Ishikawa (cell line): ENCODE data around the gene NPAS3.

Experiments
- CEBPB ChIP-seq: IDR thresholded peaks from 2 replicates; pipeline ENCODE4 v1.6.1; 2012
- EP300 ChIP-seq: IDR thresholded peaks from 2 replicates; pipeline ENCODE4 v1.6.1; 2012; ENCODE audit warnings: borderline replicate concordance
- TF ChIP-seq, protein P1 (sequence below): IDR thresholded peaks from 2 replicates; pipeline ENCODE4 v1.6.1; 2012; ENCODE audit warnings: low read depth, mild to moderate bottlenecking

DNA sequence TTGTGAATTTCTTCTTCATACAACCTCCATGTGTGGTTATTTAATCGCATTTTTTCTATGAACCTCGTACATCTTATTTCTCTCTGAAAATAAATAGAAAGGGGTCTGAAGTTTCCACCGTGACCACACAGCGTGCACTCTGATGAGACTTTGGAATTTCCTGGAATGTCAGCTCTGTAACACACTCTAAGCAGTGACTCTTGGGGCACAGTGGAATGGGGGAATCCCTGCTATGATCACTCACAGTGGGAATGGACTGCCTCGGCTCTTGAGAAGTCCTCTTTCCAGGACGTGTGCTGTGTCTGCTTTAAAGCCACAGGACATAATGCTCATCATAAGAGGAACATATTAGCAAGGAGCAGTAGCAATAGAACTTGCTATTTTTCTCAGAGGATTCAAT, 596.0 kb downstream of the NPAS3 start:
- TF ChIP-seq, protein P1, sequence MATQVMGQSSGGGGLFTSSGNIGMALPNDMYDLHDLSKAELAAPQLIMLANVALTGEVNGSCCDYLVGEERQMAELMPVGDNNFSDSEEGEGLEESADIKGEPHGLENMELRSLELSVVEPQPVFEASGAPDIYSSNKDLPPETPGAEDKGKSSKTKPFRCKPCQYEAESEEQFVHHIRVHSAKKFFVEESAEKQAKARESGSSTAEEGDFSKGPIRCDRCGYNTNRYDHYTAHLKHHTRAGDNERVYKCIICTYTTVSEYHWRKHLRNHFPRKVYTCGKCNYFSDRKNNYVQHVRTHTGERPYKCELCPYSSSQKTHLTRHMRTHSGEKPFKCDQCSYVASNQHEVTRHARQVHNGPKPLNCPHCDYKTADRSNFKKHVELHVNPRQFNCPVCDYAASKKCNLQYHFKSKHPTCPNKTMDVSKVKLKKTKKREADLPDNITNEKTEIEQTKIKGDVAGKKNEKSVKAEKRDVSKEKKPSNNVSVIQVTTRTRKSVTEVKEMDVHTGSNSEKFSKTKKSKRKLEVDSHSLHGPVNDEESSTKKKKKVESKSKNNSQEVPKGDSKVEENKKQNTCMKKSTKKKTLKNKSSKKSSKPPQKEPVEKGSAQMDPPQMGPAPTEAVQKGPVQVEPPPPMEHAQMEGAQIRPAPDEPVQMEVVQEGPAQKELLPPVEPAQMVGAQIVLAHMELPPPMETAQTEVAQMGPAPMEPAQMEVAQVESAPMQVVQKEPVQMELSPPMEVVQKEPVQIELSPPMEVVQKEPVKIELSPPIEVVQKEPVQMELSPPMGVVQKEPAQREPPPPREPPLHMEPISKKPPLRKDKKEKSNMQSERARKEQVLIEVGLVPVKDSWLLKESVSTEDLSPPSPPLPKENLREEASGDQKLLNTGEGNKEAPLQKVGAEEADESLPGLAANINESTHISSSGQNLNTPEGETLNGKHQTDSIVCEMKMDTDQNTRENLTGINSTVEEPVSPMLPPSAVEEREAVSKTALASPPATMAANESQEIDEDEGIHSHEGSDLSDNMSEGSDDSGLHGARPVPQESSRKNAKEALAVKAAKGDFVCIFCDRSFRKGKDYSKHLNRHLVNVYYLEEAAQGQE = no peak
- TF ChIP-seq EP300 = no peak
- TF ChIP-seq CEBPB = no peak
